Panc1 (cell line): ENCODE results near the gene STARD13. TPM values are rescaled to one million over a fixed set of nuclear protein-coding genes. Genes with fewer than 3 reads are reported as not detected.

ENCODE experiments used
- ATAC-seq: fragments of 200-7000 bp; cut with Tn5 transposase; 2 replicates; pipeline ENCODE4 v1.9.1; 2020; ENCODE audit warnings: mild to moderate bottlenecking, moderate library complexity
- BruUV-seq: library from RNA; stranded (reverse); fragments of 400-500 nt; replicated peaks from 2 replicates; lab custom pipeline; 2021; lab: Mats Ljungman, UMichigan
- CTCF ChIA-PET: fragments of 300-600 bp; sonication (Branson Sonifier 250); formaldehyde crosslinking; loops from one replicate; lab custom pipeline; 2022; ENCODE audit warnings: antibody characterized with exemption; lab: Charles Lee
- POLR2A ChIA-PET: fragments of 300-600 bp; sonication (Branson Sonifier 250); formaldehyde crosslinking; loops from one replicate; lab custom pipeline; 2022; ENCODE audit warnings: antibody characterized with exemption; lab: Charles Lee
- DNase-seq: peaks from one replicate; pipeline ENCODE4 v3.0.0-alpha.2; 2010; ENCODE audit warnings: low read depth, low spot score
- H3K27ac ChIP-seq: 2 replicates; pipeline ENCODE4 v1.5.1; 2011; ENCODE audit warnings: mild to moderate bottlenecking, low read length, inconsistent platforms
- H3K27me3 ChIP-seq: fragments of 200-500 bp; sonication (Bioruptor generic); 2 replicates; pipeline ENCODE4 v1.6.0; 2014; ENCODE audit warnings: low read length, inconsistent platforms; ENCODE audit not compliant: control insufficient read depth, insufficient read depth
- H3K36me3 ChIP-seq: fragments of 200-500 bp; sonication (Bioruptor generic); 2 replicates; pipeline ENCODE4 v1.5.1; 2014; ENCODE audit warnings: inconsistent platforms, mild to moderate bottlenecking, low read length, moderate library complexity; ENCODE audit not compliant: control insufficient read depth, insufficient read depth
- H3K4me1 ChIP-seq: 2 replicates; pipeline ENCODE4 v1.5.1; 2011; ENCODE audit warnings: inconsistent platforms, mild to moderate bottlenecking, low read length, moderate library complexity; ENCODE audit not compliant: control insufficient read depth, insufficient read depth
- H3K4me3 ChIP-seq, 2 experiments: 2 replicates each; pipeline ENCODE4 v1.5.1; 2011 to 2012; ENCODE audit warnings: low read depth in 2 of 2, low read length in 2 of 2, mild to moderate bottlenecking in 2 of 2, inconsistent platforms in 1 of 2, moderate library complexity in 1 of 2
- H3K9me3 ChIP-seq: fragments of 200-500 bp; sonication (Bioruptor generic); 2 replicates; pipeline ENCODE4 v1.5.1; 2014; ENCODE audit warnings: low read depth, mild to moderate bottlenecking, inconsistent platforms, low read length, moderate library complexity; ENCODE audit not compliant: control insufficient read depth, insufficient read depth
- POLR2AphosphoS5 ChIP-seq: IDR thresholded peaks from 2 replicates; pipeline ENCODE4 v1.6.1; 2012; ENCODE audit warnings: mild to moderate bottlenecking, low read depth, low read length, moderate library complexity
- SIN3A ChIP-seq: IDR thresholded peaks from 2 replicates; pipeline ENCODE4 v1.6.1; 2012; ENCODE audit warnings: low read depth, mild to moderate bottlenecking, low read length, moderate library complexity, borderline replicate concordance; ENCODE audit not compliant: insufficient read depth
- TCF7L2 ChIP-seq: IDR thresholded peaks from 2 replicates; pipeline ENCODE4 v1.6.1; 2011; ENCODE audit warnings: mild to moderate bottlenecking, low read depth, low read length, inconsistent platforms
- in situ Hi-C: cut with HindIII; loops from 2 replicates; pipeline ENCODE4 v1.10.0; 2016; ENCODE audit warnings: low sequenced_read_pairs, low pct_unique_long_range_greater_than_20kb
- intact Hi-C: fragments of 100-400 bp; cut with micrococcal nuclease; formaldehyde crosslinking; loops from one replicate; pipeline ENCODE4 v1.10.0; 2022; ENCODE audit not compliant: unreplicated experiment
- total RNA-seq: library from RNA; stranded (reverse); gene quantifications from one replicate; pipeline ENCODE4 v1.2.1, GENCODE V29; 2021; ENCODE audit not compliant: unreplicated experiment
- TF ChIP-seq, protein P1 (sequence below): fragments of 450-650 bp; IDR thresholded peaks from 2 replicates; pipeline ENCODE4 v1.5.1; 2017; ENCODE audit warnings: mild to moderate bottlenecking
- TF ChIP-seq, protein P2 (sequence below), 2 experiments: IDR thresholded peaks; 2 replicates each; pipeline ENCODE4 v1.6.1; 2011 to 2012; ENCODE audit warnings: low read depth in 2 of 2, control low read depth in 1 of 2, low read length in 1 of 2, mild to moderate bottlenecking in 1 of 2, moderate library complexity in 1 of 2; ENCODE audit not compliant: insufficient read depth in 1 of 2

Gene STARD13
- total RNA-seq, 1 experiment from 2014 or later: 6.5 TPM

DNA sequence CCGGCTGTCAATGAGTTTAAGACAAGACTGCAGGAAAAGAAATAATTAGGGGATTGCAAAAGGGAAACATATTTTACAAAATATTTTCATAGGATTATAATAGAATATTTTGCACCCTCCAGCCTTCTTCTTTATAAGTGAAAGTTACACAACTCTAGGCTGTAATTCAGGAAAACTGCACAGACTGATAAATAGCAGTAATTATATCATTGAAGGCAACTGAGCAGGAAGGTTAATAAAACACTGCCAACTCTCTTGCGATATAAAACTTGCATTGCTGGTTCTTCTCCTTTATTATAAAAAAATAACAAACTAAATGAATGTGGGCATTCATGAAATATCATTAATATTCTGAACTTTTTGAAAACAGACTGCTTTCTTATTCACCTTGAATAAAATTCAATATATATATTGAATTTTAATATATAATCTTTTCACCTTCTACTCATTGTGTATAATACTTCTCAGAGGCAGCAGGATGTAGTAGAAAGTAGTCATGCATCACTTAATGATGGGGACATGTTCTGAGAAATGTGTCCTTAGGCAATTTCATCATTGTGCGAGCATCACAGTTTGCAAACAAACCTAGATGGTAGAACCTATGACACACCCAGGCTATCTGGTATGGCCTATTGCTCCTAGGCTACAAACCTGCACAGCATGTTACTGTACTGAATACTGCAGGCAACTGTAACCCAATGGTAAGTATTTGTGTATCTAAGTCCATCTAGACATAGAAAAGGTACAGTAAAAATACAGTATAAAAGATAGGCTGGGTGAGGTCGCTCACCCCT lies 24.9 kb upstream of the STARD13 start:
- TF ChIP-seq, protein P1, sequence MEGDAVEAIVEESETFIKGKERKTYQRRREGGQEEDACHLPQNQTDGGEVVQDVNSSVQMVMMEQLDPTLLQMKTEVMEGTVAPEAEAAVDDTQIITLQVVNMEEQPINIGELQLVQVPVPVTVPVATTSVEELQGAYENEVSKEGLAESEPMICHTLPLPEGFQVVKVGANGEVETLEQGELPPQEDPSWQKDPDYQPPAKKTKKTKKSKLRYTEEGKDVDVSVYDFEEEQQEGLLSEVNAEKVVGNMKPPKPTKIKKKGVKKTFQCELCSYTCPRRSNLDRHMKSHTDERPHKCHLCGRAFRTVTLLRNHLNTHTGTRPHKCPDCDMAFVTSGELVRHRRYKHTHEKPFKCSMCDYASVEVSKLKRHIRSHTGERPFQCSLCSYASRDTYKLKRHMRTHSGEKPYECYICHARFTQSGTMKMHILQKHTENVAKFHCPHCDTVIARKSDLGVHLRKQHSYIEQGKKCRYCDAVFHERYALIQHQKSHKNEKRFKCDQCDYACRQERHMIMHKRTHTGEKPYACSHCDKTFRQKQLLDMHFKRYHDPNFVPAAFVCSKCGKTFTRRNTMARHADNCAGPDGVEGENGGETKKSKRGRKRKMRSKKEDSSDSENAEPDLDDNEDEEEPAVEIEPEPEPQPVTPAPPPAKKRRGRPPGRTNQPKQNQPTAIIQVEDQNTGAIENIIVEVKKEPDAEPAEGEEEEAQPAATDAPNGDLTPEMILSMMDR: no peak
- TF ChIP-seq, protein P2, sequence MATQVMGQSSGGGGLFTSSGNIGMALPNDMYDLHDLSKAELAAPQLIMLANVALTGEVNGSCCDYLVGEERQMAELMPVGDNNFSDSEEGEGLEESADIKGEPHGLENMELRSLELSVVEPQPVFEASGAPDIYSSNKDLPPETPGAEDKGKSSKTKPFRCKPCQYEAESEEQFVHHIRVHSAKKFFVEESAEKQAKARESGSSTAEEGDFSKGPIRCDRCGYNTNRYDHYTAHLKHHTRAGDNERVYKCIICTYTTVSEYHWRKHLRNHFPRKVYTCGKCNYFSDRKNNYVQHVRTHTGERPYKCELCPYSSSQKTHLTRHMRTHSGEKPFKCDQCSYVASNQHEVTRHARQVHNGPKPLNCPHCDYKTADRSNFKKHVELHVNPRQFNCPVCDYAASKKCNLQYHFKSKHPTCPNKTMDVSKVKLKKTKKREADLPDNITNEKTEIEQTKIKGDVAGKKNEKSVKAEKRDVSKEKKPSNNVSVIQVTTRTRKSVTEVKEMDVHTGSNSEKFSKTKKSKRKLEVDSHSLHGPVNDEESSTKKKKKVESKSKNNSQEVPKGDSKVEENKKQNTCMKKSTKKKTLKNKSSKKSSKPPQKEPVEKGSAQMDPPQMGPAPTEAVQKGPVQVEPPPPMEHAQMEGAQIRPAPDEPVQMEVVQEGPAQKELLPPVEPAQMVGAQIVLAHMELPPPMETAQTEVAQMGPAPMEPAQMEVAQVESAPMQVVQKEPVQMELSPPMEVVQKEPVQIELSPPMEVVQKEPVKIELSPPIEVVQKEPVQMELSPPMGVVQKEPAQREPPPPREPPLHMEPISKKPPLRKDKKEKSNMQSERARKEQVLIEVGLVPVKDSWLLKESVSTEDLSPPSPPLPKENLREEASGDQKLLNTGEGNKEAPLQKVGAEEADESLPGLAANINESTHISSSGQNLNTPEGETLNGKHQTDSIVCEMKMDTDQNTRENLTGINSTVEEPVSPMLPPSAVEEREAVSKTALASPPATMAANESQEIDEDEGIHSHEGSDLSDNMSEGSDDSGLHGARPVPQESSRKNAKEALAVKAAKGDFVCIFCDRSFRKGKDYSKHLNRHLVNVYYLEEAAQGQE (IDR thresholded peaks at IDR 0.05; ENCODE audit: insufficient read depth in 1 of 2, low read depth in 2 of 2, low read length in 1 of 2): no peak
- TF ChIP-seq POLR2AphosphoS5 (no peak), SIN3A (no peak), TCF7L2 (no peak)
- CTCF ChIA-PET: no interaction called here

DNA sequence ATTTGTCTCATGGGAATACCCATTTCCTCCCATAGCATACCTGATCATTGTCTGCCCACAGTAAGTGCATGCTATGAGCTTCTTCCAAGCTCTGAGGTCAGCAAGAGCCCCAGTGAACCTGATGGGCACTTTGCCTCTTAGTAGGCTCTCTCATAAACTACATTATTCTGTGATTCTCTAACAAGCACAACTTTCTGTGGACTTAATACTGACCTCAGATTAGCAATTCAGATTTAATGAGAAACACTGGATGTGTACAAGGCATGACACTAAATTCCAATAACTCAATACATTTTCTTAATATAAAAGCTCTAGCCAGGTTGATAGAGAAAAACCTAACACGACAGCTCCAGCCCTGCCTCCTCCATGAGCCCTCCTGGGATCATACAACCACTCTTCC lies 23.3 kb upstream of the STARD13 start:
- Histone ChIP-seq H3K4me3 (no peak overlapping the region), H3K4me1 (no peaks in the 10 kb centered on the region), H3K9me3 (no peaks in the 10 kb centered on the region), H3K36me3 (no peaks in the 10 kb centered on the region), H3K27me3 (no peaks in the 10 kb centered on the region), H3K27ac (no peak overlapping the region)
- in situ Hi-C loops: no loop called here
- ATAC-seq (no peak), DNase-seq (no peak)
- intact Hi-C loops: no loop called here
- TF ChIP-seq TCF7L2: no peak
- TF ChIP-seq, protein P2 (IDR thresholded peaks at IDR 0.05; ENCODE audit: insufficient read depth in 1 of 2, low read depth in 2 of 2, low read length in 1 of 2): no peak
- TF ChIP-seq, protein P1: no peak
- TF ChIP-seq SIN3A: no peak
- POLR2A ChIA-PET: interaction anchor here (0.6 kb wide), 1 partner anchor 121 kb away, joined by 3 read pairs; no protein-coding TSS in a partner anchor
- BruUV-seq: no TSS peak
- CTCF ChIA-PET: no interaction called here

More for the DNA sequence above, 24.9 kb upstream of the STARD13 start:
- in situ Hi-C loops: no loop called here
- ATAC-seq: no peak
- no peaks in the 10 kb centered on the region for H3K4me1 ChIP-seq
- no TSS peak for BruUV-seq
- no peak for DNase-seq
- H3K4me3 ChIP-seq: no peak overlapping the region
- no peaks in the 10 kb centered on the region for H3K36me3 ChIP-seq
- POLR2A ChIA-PET: no interaction called here
- H3K27me3 ChIP-seq: no peaks in the 10 kb centered on the region
- no peak overlapping the region for H3K27ac ChIP-seq
- no peaks in the 10 kb centered on the region for H3K9me3 ChIP-seq
- intact Hi-C loops: no loop called here
